GM18526 (cell line): ENCODE results near the gene NUP210.

Experiments
- POLR2A ChIP-seq: IDR thresholded peaks from 3 replicates; pipeline ENCODE4 v1.6.1; 2011; ENCODE audit not compliant: insufficient read length; ENCODE audit errors: extremely low read depth

The NUP210 gene

GRCh38 chr3:13285007-13285567, 135.0 kb downstream of the NUP210 start:
- no peak for TF ChIP-seq POLR2A

GRCh38 chr3:13283877-13284264, 136.3 kb downstream of the NUP210 start:
- TF ChIP-seq POLR2A: no peak

DNA sequence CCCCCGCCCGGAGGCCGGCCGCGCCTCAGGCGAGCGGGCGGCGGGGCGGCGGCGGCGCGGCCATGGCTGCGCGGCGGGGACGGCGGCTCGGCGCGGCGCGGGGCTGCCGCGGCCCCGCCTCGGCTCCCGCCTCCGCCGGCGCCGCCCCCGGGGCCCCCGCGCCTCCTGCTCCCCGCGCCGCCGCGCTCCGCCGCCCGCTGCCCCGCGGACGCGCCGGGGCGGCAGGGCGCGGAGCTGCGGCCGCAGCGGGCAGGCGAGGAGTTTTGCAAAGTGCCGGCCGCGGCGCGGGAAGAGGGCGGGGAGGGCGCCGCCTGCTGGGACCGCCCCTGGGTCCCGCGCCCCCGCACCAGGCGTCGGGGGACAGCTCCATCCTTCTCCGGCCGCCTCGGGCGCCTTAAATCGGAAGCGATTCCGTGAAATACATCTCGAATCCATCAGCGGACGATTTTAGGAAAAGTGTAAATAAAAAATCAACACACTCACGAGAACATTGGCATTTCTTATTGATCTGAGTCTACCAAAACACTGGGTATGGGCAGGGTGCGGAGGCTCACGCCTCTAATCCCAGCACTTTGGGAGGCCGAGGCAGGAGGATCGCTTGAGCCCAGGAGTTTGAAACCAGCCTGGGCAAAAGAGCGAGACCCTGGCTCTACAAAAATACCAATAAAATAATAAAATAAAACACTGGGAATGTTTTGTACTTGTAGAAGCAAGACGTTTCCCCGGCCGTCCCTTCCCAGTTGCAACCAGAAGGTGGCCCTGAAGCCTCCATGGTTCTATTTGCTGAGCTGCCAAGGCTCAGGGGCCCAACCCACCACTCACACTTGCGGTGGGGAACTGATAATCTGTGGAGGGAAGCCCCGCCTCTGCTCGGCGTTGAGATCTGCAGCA, 136.9 kb downstream of the NUP210 start:
- TF ChIP-seq POLR2A: no peak

- TF ChIP-seq POLR2A: no peak
Measured at GRCh38 chr3:13282358-13282985, 137.7 kb downstream of the NUP210 start.

GRCh38 chr3:13281507-13282357, 138.4 kb downstream of the NUP210 start:
- TF ChIP-seq POLR2A: no peak

DNA sequence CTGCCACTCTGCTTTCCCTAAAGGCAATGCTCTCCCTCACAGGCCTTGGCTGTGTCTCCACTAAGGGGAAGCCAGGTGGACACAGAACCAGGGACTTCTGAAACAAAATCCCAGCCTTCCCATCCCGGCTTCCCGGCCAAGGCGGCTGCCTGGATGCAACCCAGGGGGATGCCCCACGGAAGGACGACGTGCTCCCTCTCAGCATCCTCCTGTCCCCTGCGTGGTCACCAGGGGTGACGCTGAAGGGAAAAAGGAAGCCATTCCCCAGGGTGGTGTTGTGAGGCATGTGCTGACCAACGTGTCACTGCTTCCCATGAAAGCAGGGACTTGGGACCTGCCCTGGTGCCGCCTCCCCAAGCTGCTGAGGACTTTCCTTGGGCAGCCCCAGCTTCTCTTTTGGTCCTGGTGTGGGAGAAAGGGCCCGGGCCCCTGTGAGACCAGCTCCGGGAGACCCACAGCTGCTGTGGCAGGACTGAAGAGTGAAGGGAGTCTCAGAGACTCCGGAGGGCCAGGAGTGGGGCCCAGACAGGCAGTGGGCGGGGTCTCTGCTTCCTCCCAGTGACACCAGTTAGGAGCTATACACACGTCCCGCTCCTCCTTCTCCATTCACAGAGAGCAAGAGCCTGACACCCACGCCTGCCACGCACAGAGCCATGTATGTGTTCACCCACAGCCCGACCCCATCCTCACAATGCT, 139.2 kb downstream of the NUP210 start:
- TF ChIP-seq POLR2A: no peak

- TF ChIP-seq POLR2A: no peak
Measured at GRCh38 chr3:13280122-13280790, 139.9 kb downstream of the NUP210 start.

GRCh38 chr3:13279532-13279910, 140.6 kb downstream of the NUP210 start:
- no peak for TF ChIP-seq POLR2A

DNA sequence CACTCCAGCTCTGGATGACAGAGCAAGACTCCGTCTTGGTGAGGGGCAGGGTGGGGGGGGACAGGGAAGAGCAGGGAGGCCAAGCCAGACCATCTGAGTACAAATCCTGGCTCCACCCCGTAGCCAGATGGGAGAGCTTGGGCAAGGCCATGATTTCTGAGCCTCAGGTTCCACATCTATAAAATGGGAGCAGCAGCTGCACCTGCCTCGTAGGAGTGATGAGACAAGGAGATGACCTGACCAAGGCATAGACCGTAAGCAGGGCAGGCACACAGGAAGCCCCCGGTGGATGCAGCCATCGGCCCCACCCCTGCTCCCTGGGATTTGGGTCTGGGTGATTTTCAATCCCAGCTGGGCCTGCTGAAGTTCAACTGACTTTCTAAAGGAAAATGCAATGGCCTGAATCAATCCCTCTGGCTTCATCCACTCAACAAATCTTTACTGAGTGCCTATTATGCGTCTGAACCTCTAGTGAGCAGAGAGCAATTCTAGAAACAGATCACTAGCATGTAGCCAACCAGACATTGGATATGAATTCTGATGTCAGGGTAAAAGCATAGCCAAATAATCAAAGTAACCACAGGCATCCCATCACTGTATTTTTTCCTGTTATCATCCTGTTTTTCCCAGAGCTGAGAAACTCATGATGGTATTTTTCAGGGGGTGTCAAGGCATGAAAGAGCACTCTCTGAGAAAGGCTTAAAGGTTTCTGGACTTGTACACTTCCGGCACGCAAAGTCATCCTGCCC, 141.2 kb downstream of the NUP210 start:
- TF ChIP-seq POLR2A: no peak

DNA sequence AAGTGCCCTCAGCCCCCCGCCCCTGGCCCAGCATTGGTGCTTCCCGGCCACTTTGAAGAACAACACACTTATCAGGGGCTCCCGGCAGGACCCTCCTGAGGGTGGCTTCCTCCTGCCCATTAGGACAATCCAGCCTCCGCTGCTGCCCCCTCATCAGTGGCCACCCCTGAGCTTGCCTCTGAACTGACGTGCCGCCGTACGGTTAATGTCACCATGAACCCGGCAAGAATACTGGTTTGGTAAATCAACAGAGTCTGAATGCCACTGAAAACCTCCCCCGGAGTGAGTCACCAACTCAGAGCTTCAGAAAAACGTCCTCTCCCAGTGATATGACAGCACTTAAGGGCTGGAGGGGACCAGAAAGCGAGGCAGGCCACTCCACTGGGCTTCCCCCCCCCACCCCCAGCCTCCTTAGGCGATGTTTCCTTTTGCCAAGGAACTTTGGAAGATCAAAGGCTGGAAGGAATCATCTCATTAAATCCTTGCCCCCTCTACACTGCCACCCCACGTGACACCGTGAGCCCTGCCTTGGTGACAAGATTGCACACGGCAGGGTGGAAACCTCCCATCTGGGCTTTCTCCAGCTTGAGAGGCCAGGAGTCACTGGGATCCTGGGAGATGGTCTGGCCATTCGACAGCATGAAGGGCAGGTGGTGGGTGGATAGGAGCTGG, 142.1 kb downstream of the NUP210 start:
- TF ChIP-seq POLR2A: no peak

GRCh38 chr3:13277196-13277813, 142.8 kb downstream of the NUP210 start:
- TF ChIP-seq POLR2A: no peak

- no peak for TF ChIP-seq POLR2A
Measured at GRCh38 chr3:13276438-13277195, 143.5 kb downstream of the NUP210 start.

DNA sequence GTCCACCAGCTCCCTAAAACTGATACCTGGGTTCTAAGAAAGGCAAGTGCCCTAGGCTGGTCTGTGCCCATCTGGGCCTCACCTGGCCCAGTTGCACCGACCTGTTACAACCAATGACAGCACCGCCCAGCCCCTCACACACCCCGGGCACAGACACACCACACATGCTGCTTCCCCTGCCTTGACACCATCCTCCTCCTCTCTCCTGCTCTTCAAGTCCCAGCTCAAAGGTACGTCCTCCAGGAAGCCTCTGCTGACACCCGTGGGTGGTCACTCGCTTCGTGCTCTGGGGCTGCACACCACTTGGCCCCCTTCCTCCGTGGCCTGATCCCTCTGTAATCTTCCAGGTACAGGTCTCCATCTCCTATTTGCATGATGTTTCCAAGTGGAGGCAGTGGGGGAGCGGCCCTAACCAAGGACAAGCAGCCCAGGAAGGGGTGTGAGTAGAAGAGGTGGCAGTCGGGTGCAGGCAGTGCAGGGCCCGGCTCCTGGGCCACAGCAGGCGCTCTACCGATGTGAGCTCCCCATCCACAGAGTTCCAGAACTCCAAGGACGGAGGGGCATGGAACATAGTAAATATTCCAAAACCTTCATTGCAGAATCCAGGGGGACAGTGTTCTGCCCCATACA, 144.6 kb downstream of the NUP210 start:
- TF ChIP-seq POLR2A: no peak
